ENCODE measurements around the gene NKX1-1. TPM values are rescaled to one million over a fixed set of nuclear protein-coding genes. Genes with fewer than 3 reads are reported as not detected.

The NKX1-1 gene
- total RNA-seq, 1 experiment from 2014 or later, result not detected

DNA sequence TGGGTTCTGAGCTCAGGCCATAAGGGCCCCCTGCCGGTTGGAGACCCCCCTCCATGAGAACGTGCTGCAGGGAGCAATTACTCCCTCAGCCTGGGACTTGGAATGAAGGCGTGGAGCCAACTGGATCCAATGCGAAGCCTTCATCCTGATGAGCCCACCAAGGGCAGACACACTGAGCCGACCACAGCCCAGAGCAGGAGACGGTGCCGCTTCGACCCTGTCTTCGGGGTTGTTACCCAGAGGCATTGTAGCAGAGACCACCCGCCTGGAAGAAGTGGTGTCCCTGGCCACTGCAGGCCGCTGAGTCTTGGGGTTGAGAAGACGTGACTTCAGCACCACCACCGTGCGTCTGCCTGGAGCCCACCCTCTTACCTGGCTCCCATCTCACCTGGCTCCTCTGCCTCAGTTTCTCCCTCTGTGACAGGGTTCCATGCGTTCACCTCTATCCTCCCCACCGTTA, 7.0 kb upstream of the NKX1-1 start:
- intact Hi-C loops (cut with micrococcal nuclease; ENCODE audit: unreplicated experiment), result no loop called here
- no peaks in the 10 kb centered on the region for H3K4me1 ChIP-seq (replicated peaks; ENCODE audit: insufficient read depth)
- H3K9me3 ChIP-seq (ENCODE audit: insufficient read depth, low read depth), result no peaks in the 10 kb centered on the region
- no peak overlapping the region for H3K27ac ChIP-seq
- peaks cover 53% of the 10 kb centered on the region for H3K27me3 ChIP-seq (ENCODE audit: insufficient read depth, low read depth)
- H3F3A ChIP-seq (ENCODE audit: insufficient read depth, low read depth), result no peaks in the 10 kb centered on the region
- ChIA-PET POLR2A (ENCODE audit: unreplicated experiment) (no interaction called here), CTCF (no interaction called here)
- no peak for DNase-seq
- no peaks in the 10 kb centered on the region for H4K20me1 ChIP-seq (ENCODE audit: insufficient read depth)
- H2AFZ ChIP-seq, result no peak overlapping the region
- H3K9me2 ChIP-seq (ENCODE audit: insufficient read depth), result no peaks in the 10 kb centered on the region
- TF ChIP-seq, protein P1, sequence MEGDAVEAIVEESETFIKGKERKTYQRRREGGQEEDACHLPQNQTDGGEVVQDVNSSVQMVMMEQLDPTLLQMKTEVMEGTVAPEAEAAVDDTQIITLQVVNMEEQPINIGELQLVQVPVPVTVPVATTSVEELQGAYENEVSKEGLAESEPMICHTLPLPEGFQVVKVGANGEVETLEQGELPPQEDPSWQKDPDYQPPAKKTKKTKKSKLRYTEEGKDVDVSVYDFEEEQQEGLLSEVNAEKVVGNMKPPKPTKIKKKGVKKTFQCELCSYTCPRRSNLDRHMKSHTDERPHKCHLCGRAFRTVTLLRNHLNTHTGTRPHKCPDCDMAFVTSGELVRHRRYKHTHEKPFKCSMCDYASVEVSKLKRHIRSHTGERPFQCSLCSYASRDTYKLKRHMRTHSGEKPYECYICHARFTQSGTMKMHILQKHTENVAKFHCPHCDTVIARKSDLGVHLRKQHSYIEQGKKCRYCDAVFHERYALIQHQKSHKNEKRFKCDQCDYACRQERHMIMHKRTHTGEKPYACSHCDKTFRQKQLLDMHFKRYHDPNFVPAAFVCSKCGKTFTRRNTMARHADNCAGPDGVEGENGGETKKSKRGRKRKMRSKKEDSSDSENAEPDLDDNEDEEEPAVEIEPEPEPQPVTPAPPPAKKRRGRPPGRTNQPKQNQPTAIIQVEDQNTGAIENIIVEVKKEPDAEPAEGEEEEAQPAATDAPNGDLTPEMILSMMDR (conservative IDR thresholded peaks at IDR 0.05), result no peak
- no peak for TF ChIP-seq EZH2 (IDR thresholded peaks at IDR 0.05; ENCODE audit: low read depth)
- no peak overlapping the region for H3K4me3 ChIP-seq
- H3K4me2 ChIP-seq, result no peak overlapping the region
- no peaks in the 10 kb centered on the region for H3K36me3 ChIP-seq (ENCODE audit: low read depth)
- no peaks in the 10 kb centered on the region for H3K79me2 ChIP-seq (ENCODE audit: low read depth)
- no TSS peak for BruUV-seq (replicated peaks)

DNA sequence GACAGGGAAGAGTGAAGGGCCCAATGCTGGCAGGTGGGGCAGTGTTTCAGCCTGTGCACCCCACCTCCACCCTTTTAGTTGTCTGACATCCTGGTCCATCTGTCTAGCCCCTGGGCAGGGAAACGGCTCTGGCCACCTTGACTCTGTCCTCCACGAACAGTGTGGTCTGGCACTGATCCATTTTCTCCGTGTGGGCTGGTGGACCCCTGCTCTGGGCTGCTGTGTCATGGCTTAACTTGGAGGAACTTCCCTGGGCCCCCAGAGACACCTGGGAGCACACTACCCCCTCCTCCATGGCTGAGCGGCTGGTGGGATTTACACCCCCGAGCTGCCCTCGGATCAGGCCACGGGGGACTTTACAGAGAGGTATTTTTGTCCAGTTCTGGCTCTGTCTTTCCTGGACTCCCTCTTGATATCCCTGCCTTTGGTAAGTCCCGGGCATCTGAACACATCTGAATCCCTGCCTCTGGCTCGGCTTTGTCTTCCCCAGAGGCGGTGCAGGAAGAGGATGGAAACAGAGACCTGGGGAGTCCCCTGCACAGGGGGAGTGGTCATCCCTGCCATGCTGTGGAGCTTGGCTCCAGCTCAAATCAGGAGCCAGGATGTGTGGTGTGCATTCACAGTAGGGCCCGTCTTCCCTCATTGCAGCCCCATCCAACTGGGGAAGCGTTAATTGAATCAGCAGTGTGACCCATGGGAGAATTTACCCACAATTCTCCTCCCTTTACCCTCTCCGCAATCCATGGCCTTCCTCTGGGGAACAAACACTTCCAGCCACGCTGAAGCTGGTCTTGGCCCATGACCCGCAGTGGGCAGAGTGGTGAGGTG, 6.3 kb upstream of the NKX1-1 start:
- no peak overlapping the region for H3K4me2 ChIP-seq
- H2AFZ ChIP-seq, result no peak overlapping the region
- no peak for DNase-seq
- no peaks in the 10 kb centered on the region for H3K36me3 ChIP-seq (ENCODE audit: low read depth)
- no peaks in the 10 kb centered on the region for H3K4me1 ChIP-seq (replicated peaks; ENCODE audit: insufficient read depth)
- H3F3A ChIP-seq (ENCODE audit: insufficient read depth, low read depth), result no peaks in the 10 kb centered on the region
- H3K9me2 ChIP-seq (ENCODE audit: insufficient read depth), result no peaks in the 10 kb centered on the region
- H4K20me1 ChIP-seq (ENCODE audit: insufficient read depth), result no peaks in the 10 kb centered on the region
- intact Hi-C loops (cut with micrococcal nuclease; ENCODE audit: unreplicated experiment), result no loop called here
- H3K9me3 ChIP-seq (ENCODE audit: insufficient read depth, low read depth), result no peaks in the 10 kb centered on the region
- H3K27ac ChIP-seq, result no peak overlapping the region
- CTCF ChIA-PET, result no interaction called here
- H3K79me2 ChIP-seq (ENCODE audit: low read depth), result no peaks in the 10 kb centered on the region
- POLR2A ChIA-PET (ENCODE audit: unreplicated experiment), result no interaction called here
- H3K27me3 ChIP-seq (ENCODE audit: insufficient read depth, low read depth), result peaks cover 49% of the 10 kb centered on the region
- no peak overlapping the region for H3K4me3 ChIP-seq
- no TSS peak for BruUV-seq (replicated peaks)
- no peak for TF ChIP-seq EZH2 (IDR thresholded peaks at IDR 0.05; ENCODE audit: low read depth)
- TF ChIP-seq, protein P1 (conservative IDR thresholded peaks at IDR 0.05), result no peak

DNA sequence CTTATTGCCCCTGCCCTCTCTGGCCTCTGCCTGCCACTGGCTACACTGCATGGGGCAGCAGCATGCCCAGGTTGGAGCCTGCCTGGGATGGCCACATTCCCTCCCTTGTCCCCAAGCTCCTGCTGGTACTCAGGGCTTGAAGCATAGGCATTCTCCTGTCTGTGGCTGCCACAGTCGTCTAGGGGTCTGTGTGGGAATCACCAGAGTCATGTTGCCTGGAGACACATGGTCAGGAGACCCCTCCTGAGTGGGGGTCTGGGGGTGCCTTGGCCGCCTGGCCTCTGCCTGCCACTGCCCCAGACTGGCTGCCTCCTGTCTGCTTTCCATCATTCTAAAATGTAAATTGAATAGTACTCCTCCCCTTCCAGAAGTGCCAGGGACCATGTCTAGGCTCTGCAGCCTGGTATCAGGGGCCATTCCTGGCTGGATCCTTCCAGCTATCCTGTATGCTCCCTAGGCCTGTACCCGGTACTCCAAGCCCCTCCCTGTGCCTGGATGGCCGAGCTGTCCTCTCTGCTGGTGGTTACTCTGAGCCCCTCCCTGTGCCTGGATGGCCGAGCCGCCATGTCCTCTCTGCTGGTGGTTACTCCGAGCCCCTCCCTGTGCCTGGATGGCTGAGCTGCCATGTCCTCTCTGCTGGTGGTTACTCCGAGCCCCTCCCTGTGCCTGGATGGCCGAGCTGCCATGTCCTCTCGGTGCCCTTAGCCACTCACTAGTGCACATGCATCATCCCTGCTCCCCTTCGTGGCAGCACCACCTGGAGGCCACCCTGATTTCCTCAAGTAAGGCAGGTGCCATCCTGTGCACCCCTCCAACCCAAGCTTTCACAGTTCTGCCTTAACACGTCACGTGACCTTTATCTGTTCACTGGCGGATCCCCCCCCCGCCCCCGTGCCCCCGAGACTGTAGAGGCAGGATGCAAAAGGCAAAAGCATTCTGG, 5.5 kb upstream of the NKX1-1 start:
- H3K27me3 ChIP-seq (ENCODE audit: insufficient read depth, low read depth), result peaks cover 40% of the 10 kb centered on the region
- H3K36me3 ChIP-seq (ENCODE audit: low read depth), result no peaks in the 10 kb centered on the region
- intact Hi-C loops (cut with micrococcal nuclease; ENCODE audit: unreplicated experiment), result no loop called here
- no peak overlapping the region for H3K27ac ChIP-seq
- POLR2A ChIA-PET (ENCODE audit: unreplicated experiment), result no interaction called here
- no peak overlapping the region for H2AFZ ChIP-seq
- no peaks in the 10 kb centered on the region for H3F3A ChIP-seq (ENCODE audit: insufficient read depth, low read depth)
- no peak for DNase-seq
- CTCF ChIA-PET, result no interaction called here
- no TSS peak for BruUV-seq (replicated peaks)
- H3K4me1 ChIP-seq (replicated peaks; ENCODE audit: insufficient read depth), result no peaks in the 10 kb centered on the region
- H3K9me3 ChIP-seq (ENCODE audit: insufficient read depth, low read depth), result no peaks in the 10 kb centered on the region
- H3K9me2 ChIP-seq (ENCODE audit: insufficient read depth), result no peaks in the 10 kb centered on the region
- TF ChIP-seq EZH2 (IDR thresholded peaks at IDR 0.05; ENCODE audit: low read depth), result no peak
- TF ChIP-seq, protein P1 (conservative IDR thresholded peaks at IDR 0.05), result no peak
- no peaks in the 10 kb centered on the region for H4K20me1 ChIP-seq (ENCODE audit: insufficient read depth)
- no peaks in the 10 kb centered on the region for H3K79me2 ChIP-seq (ENCODE audit: low read depth)
- H3K4me2 ChIP-seq, result no peak overlapping the region
- H3K4me3 ChIP-seq, result no peak overlapping the region
